HG02973 (cell line): Measurements from ENCODE around the gene FGF19.

Source experiments
- ATAC-seq: cut with Tn5 transposase; IDR thresholded peaks from one replicate; pipeline ENCODE4 v1.9.1; 2021; ENCODE audit warnings: moderate library complexity; ENCODE audit not compliant: unreplicated experiment

Gene FGF19

GRCh38 chr11:69718147-69718546, 14.3 kb upstream of the FGF19 start:
- no peak for ATAC-seq

GRCh38 chr11:69716891-69717747, 13.3 kb upstream of the FGF19 start:
- no peak for ATAC-seq

GRCh38 chr11:69716099-69716498, 12.3 kb upstream of the FGF19 start:
- no peak for ATAC-seq

- ATAC-seq = no peak
Observed at GRCh38 chr11:69715446-69715845, 11.6 kb upstream of the FGF19 start.

GRCh38 chr11:69711822-69712801, 8.3 kb upstream of the FGF19 start:
- no peak for ATAC-seq

- ATAC-seq = no peak
Observed at GRCh38 chr11:69708736-69709401, 5.0 kb upstream of the FGF19 start.

- no peak for ATAC-seq
Observed at GRCh38 chr11:69707176-69707575, 3.4 kb upstream of the FGF19 start.

- no peak for ATAC-seq
Observed at GRCh38 chr11:69705901-69706787, 2.3 kb upstream of the FGF19 start.

GRCh38 chr11:69705351-69705811, 1.6 kb upstream of the FGF19 start:
- no peak for ATAC-seq

GRCh38 chr11:69704508-69705253, 859 bp upstream of the FGF19 start:
- ATAC-seq = no peak

GRCh38 chr11:69703453-69703767, 412 bp downstream of the FGF19 start:
- ATAC-seq = no peak

- no peak for ATAC-seq
Observed at GRCh38 chr11:69702769-69703452, 911 bp downstream of the FGF19 start.

- ATAC-seq = no peak
Observed at GRCh38 chr11:69702239-69702691, 1.6 kb downstream of the FGF19 start.

GRCh38 chr11:69700278-69701140, 3.3 kb downstream of the FGF19 start:
- no peak for ATAC-seq

- ATAC-seq = no peak
Observed at GRCh38 chr11:69699213-69699612, 4.6 kb downstream of the FGF19 start.

- ATAC-seq = no peak
Observed at GRCh38 chr11:69698362-69698761, 5.5 kb downstream of the FGF19 start.

- no peak for ATAC-seq
Observed at GRCh38 chr11:69697861-69698260, 6.0 kb downstream of the FGF19 start.

- no peak for ATAC-seq
Observed at GRCh38 chr11:69697469-69697843, 6.4 kb downstream of the FGF19 start.
